Measurements from ENCODE around the gene ADSS1.

GRCh38 chr14:104770851-104771272 is 46.8 kb downstream of the ADSS1 start:
- TF ChIP-seq, protein P1, sequence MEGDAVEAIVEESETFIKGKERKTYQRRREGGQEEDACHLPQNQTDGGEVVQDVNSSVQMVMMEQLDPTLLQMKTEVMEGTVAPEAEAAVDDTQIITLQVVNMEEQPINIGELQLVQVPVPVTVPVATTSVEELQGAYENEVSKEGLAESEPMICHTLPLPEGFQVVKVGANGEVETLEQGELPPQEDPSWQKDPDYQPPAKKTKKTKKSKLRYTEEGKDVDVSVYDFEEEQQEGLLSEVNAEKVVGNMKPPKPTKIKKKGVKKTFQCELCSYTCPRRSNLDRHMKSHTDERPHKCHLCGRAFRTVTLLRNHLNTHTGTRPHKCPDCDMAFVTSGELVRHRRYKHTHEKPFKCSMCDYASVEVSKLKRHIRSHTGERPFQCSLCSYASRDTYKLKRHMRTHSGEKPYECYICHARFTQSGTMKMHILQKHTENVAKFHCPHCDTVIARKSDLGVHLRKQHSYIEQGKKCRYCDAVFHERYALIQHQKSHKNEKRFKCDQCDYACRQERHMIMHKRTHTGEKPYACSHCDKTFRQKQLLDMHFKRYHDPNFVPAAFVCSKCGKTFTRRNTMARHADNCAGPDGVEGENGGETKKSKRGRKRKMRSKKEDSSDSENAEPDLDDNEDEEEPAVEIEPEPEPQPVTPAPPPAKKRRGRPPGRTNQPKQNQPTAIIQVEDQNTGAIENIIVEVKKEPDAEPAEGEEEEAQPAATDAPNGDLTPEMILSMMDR (IDR thresholded peaks at IDR 0.05; ENCODE audit: low read length) = peak; percentile 58
- no peak for TF ChIP-seq EZH2 (IDR thresholded peaks at IDR 0.05; ENCODE audit: borderline replicate concordance, low read length)
